Measurements from ENCODE around the gene CAB39. TPM values are rescaled to one million over a fixed set of nuclear protein-coding genes. Genes with fewer than 3 reads are reported as not detected.

The CAB39 gene
- total and polyA plus RNA-seq, 2 of the 8 experiments (the other 6 are each of a cell fraction or from before 2014, with no cell fraction given): 16.4 to 50.5 TPM

DNA sequence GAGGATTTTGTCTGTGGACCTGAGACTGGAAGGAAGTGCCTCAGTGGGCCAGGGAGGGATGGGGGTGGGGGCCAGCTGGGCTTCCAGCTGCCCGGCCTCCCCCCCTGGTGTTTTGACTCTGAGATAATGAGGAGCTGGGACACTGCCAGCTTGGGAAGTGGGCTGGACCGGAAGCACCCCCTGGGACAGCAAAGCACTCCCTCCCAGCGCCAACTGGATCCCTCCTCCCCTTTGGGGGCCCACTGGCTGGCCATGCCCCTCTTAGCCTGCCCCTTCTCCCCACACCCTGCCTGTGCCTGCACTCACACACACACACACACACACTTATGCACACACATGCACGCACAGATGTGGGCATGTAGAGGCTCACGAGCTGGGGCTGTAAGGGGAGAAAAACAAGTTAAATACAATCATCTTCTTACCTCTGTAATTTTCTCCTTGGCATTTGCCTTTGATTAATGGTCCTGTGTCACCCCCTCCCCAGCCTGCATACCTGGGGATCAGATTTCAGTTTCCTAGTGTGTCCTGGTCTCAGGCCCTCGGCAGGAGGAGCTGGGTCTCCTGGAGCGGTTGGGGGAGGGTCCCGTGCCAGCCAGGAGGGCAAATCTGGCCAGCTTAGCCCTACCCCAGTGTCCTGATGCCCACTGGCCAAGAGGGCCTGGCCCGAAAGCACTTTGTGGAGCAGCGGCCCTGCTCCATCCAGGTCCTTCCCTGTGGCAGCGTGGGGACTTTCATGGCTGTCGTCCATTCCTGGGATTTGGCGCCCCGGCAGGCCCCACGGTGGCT is 155.7 kb downstream of the CAB39 start (continued):
- TF ChIP-seq, protein P1, sequence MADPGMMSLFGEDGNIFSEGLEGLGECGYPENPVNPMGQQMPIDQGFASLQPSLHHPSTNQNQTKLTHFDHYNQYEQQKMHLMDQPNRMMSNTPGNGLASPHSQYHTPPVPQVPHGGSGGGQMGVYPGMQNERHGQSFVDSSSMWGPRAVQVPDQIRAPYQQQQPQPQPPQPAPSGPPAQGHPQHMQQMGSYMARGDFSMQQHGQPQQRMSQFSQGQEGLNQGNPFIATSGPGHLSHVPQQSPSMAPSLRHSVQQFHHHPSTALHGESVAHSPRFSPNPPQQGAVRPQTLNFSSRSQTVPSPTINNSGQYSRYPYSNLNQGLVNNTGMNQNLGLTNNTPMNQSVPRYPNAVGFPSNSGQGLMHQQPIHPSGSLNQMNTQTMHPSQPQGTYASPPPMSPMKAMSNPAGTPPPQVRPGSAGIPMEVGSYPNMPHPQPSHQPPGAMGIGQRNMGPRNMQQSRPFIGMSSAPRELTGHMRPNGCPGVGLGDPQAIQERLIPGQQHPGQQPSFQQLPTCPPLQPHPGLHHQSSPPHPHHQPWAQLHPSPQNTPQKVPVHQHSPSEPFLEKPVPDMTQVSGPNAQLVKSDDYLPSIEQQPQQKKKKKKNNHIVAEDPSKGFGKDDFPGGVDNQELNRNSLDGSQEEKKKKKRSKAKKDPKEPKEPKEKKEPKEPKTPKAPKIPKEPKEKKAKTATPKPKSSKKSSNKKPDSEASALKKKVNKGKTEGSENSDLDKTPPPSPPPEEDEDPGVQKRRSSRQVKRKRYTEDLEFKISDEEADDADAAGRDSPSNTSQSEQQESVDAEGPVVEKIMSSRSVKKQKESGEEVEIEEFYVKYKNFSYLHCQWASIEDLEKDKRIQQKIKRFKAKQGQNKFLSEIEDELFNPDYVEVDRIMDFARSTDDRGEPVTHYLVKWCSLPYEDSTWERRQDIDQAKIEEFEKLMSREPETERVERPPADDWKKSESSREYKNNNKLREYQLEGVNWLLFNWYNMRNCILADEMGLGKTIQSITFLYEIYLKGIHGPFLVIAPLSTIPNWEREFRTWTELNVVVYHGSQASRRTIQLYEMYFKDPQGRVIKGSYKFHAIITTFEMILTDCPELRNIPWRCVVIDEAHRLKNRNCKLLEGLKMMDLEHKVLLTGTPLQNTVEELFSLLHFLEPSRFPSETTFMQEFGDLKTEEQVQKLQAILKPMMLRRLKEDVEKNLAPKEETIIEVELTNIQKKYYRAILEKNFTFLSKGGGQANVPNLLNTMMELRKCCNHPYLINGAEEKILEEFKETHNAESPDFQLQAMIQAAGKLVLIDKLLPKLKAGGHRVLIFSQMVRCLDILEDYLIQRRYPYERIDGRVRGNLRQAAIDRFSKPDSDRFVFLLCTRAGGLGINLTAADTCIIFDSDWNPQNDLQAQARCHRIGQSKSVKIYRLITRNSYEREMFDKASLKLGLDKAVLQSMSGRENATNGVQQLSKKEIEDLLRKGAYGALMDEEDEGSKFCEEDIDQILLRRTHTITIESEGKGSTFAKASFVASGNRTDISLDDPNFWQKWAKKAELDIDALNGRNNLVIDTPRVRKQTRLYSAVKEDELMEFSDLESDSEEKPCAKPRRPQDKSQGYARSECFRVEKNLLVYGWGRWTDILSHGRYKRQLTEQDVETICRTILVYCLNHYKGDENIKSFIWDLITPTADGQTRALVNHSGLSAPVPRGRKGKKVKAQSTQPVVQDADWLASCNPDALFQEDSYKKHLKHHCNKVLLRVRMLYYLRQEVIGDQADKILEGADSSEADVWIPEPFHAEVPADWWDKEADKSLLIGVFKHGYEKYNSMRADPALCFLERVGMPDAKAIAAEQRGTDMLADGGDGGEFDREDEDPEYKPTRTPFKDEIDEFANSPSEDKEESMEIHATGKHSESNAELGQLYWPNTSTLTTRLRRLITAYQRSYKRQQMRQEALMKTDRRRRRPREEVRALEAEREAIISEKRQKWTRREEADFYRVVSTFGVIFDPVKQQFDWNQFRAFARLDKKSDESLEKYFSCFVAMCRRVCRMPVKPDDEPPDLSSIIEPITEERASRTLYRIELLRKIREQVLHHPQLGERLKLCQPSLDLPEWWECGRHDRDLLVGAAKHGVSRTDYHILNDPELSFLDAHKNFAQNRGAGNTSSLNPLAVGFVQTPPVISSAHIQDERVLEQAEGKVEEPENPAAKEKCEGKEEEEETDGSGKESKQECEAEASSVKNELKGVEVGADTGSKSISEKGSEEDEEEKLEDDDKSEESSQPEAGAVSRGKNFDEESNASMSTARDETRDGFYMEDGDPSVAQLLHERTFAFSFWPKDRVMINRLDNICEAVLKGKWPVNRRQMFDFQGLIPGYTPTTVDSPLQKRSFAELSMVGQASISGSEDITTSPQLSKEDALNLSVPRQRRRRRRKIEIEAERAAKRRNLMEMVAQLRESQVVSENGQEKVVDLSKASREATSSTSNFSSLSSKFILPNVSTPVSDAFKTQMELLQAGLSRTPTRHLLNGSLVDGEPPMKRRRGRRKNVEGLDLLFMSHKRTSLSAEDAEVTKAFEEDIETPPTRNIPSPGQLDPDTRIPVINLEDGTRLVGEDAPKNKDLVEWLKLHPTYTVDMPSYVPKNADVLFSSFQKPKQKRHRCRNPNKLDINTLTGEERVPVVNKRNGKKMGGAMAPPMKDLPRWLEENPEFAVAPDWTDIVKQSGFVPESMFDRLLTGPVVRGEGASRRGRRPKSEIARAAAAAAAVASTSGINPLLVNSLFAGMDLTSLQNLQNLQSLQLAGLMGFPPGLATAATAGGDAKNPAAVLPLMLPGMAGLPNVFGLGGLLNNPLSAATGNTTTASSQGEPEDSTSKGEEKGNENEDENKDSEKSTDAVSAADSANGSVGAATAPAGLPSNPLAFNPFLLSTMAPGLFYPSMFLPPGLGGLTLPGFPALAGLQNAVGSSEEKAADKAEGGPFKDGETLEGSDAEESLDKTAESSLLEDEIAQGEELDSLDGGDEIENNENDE (IDR thresholded peaks at IDR 0.05; ENCODE audit: insufficient replicate concordance, low read length): peak; percentile 45
- TF ChIP-seq CHD2 (IDR thresholded peaks at IDR 0.05; ENCODE audit: low read length): peak; percentile 19; the same call in 1 of the 2 replicates
- 0 out of 2 replicates have a peak, but pooled peaks have one; percentile 38 for TF ChIP-seq RXRA (IDR thresholded peaks at IDR 0.05; ENCODE audit: insufficient read depth, low read depth, low read length)
- TF ChIP-seq CBX8 (IDR thresholded peaks at IDR 0.05; ENCODE audit: borderline replicate concordance, low read depth, low read length): no peak
- TF ChIP-seq SP2 (IDR thresholded peaks at IDR 0.05; ENCODE audit: low read length): no peak
- peak; percentile 25; the same call in 1 of the 2 replicates for TF ChIP-seq BACH1 (IDR thresholded peaks at IDR 0.05; ENCODE audit: low read length)
- peak in 1 of 2 experiments; percentile 40; a peak in 1 of 3 replicates for TF ChIP-seq POLR2A (IDR thresholded peaks at IDR 0.05; ENCODE audit: control extremely low read depth in 1 of 2, low read depth in 2 of 2, low read length in 2 of 2)
- TF ChIP-seq KDM1A (IDR thresholded peaks at IDR 0.05; ENCODE audit: borderline replicate concordance, low read length): no peak
- peak; percentile 94 for TF ChIP-seq TEAD4 (IDR thresholded peaks at IDR 0.05; ENCODE audit: low read depth, low read length)
- TF ChIP-seq RBBP5 (IDR thresholded peaks at IDR 0.05; ENCODE audit: borderline replicate concordance, low read depth, low read length): peak; percentile 76

Measured in H1 (cell line).